Measurements from ENCODE around the gene OGG1.

Gene OGG1

GRCh38 chr3:9786209-9786739 lies 36.5 kb downstream of the OGG1 start:
- no peak for TF ChIP-seq CTCF (IDR thresholded peaks at IDR 0.05; ENCODE audit: control insufficient read depth, insufficient read depth, low read depth, low read length, missing control alignments)
- H3K4me3 ChIP-seq (ENCODE audit: control insufficient read depth, low read depth, low read length): no peak overlapping the region
- no peak for DNase-seq (ENCODE audit: low read depth)

- TF ChIP-seq CTCF (IDR thresholded peaks at IDR 0.05; ENCODE audit: control insufficient read depth, insufficient read depth, low read depth, low read length, missing control alignments): peak; percentile 57
- DNase-seq (ENCODE audit: low read depth): no peak
- H3K4me3 ChIP-seq (ENCODE audit: control insufficient read depth, low read depth, low read length): no peak overlapping the region
These were observed 37.3 kb downstream of the OGG1 start for GRCh38 chr3:9786825-9787669.

GRCh38 chr3:9787714-9788113 lies 38.0 kb downstream of the OGG1 start:
- TF ChIP-seq CTCF (IDR thresholded peaks at IDR 0.05; ENCODE audit: control insufficient read depth, insufficient read depth, low read depth, low read length, missing control alignments): no peak
- DNase-seq (ENCODE audit: low read depth): no peak
- H3K4me3 ChIP-seq (ENCODE audit: control insufficient read depth, low read depth, low read length): no peak overlapping the region

- no peak overlapping the region for H3K4me3 ChIP-seq (ENCODE audit: control insufficient read depth, low read depth, low read length)
- no peak for DNase-seq (ENCODE audit: low read depth)
- TF ChIP-seq CTCF (IDR thresholded peaks at IDR 0.05; ENCODE audit: control insufficient read depth, insufficient read depth, low read depth, low read length, missing control alignments): no peak
These were observed 41.4 kb downstream of the OGG1 start for GRCh38 chr3:9791127-9791526.

GRCh38 chr3:9791790-9792404 lies 42.1 kb downstream of the OGG1 start:
- no peak for DNase-seq (ENCODE audit: low read depth)
- H3K4me3 ChIP-seq (ENCODE audit: control insufficient read depth, low read depth, low read length): peak overlapping the region; percentile 93
- no peak for TF ChIP-seq CTCF (IDR thresholded peaks at IDR 0.05; ENCODE audit: control insufficient read depth, insufficient read depth, low read depth, low read length, missing control alignments)

- H3K4me3 ChIP-seq (ENCODE audit: control insufficient read depth, low read depth, low read length): peak within 1 kb of the TSS; percentile 93
- peak; percentile 91 for DNase-seq (ENCODE audit: low read depth)
- TF ChIP-seq CTCF (IDR thresholded peaks at IDR 0.05; ENCODE audit: control insufficient read depth, insufficient read depth, low read depth, low read length, missing control alignments): no peak
These were observed 42.8 kb downstream of the OGG1 start, which contains the start of the genes ARPC4 and TADA3 for GRCh38 chr3:9792405-9793160. Gene ARPC4, plus strand, starts transcription at chr3:9793082. Its CDS starts 40 bp downstream, at chr3:9793122. Gene TADA3, minus strand, starts transcription at chr3:9792473. Its CDS starts 1,007 bp downstream, at chr3:9791466.
